Mesothelial cell of epicardium (in vitro differentiated cells): ENCODE data around the gene RAD52. TPM values are rescaled to one million over a fixed set of nuclear protein-coding genes. Genes with fewer than 3 reads are reported as not detected.
A peak's percentile ranks its signal among the peaks of the same experiment; 100 is the strongest.

Source experiments
- DNase-seq, 2 experiments: peaks; one replicate each; pipeline ENCODE4 v3.0.0; 2021; ENCODE audit warnings: low spot score in 2 of 2; ENCODE audit not compliant: unreplicated experiment in 2 of 2
- H3K27ac Mint-ChIP-seq: 2 replicates; pipeline ENCODE4 v1.8.0; 2021; ENCODE audit warnings: mixed read lengths
- H3K27me3 Mint-ChIP-seq: 2 replicates; pipeline ENCODE4 v1.8.0; 2021; ENCODE audit warnings: low read depth, mixed read lengths
- H3K36me3 Mint-ChIP-seq: 2 replicates; pipeline ENCODE4 v1.8.0; 2021; ENCODE audit warnings: mixed read lengths
- H3K4me1 Mint-ChIP-seq: 2 replicates; pipeline ENCODE4 v1.8.0; 2021; ENCODE audit warnings: mixed read lengths
- H3K4me3 Mint-ChIP-seq: 2 replicates; pipeline ENCODE4 v1.8.0; 2021; ENCODE audit warnings: mild to moderate bottlenecking, moderate library complexity, mixed read lengths
- H3K9me3 Mint-ChIP-seq: 2 replicates; pipeline ENCODE4 v1.8.0; 2021; ENCODE audit warnings: mixed read lengths
- CTCF ChIP-seq: fragments of 200-600 bp; sonication (generic); IDR thresholded peaks from one replicate; pipeline ENCODE4 v1.5.0; 2021; ENCODE audit warnings: antibody characterized with exemption; ENCODE audit not compliant: unreplicated experiment
- total RNA-seq: library from RNA; stranded (reverse); gene quantifications from 3 replicates; pipeline ENCODE4 v1.2.1, GENCODE V29; 2021

The RAD52 gene
- total RNA-seq, 1 donor from 2014 or later, result 21.6 TPM

- H3K27me3 Mint-ChIP-seq, result no peaks in the 10 kb centered on the region
- TF ChIP-seq CTCF, result no peak
- H3K9me3 Mint-ChIP-seq, result no peaks in the 10 kb centered on the region
- H3K27ac Mint-ChIP-seq, result no peak overlapping the region
- DNase-seq, result no peak
- no peak overlapping the region for H3K4me3 Mint-ChIP-seq
- H3K36me3 Mint-ChIP-seq, result no peaks in the 10 kb centered on the region
- H3K4me1 Mint-ChIP-seq, result peaks cover 2% of the 10 kb centered on the region
These were observed 9.2 kb upstream of the RAD52 start for GRCh38 chr12:958588-959123.

GRCh38 chr12:955939-956338 is 6.4 kb upstream of the RAD52 start:
- H3K9me3 Mint-ChIP-seq, result no peaks in the 10 kb centered on the region
- H3K36me3 Mint-ChIP-seq, result no peaks in the 10 kb centered on the region
- no peak for TF ChIP-seq CTCF
- H3K4me3 Mint-ChIP-seq, result no peak overlapping the region
- H3K27me3 Mint-ChIP-seq, result no peaks in the 10 kb centered on the region
- no peaks in the 10 kb centered on the region for H3K4me1 Mint-ChIP-seq
- H3K27ac Mint-ChIP-seq, result no peak overlapping the region
- DNase-seq, result no peak

- no peak for TF ChIP-seq CTCF
- no peaks in the 10 kb centered on the region for H3K4me1 Mint-ChIP-seq
- no peak overlapping the region for H3K27ac Mint-ChIP-seq
- H3K4me3 Mint-ChIP-seq, result no peak overlapping the region
- no peaks in the 10 kb centered on the region for H3K27me3 Mint-ChIP-seq
- DNase-seq, result no peak
- no peaks in the 10 kb centered on the region for H3K36me3 Mint-ChIP-seq
- no peaks in the 10 kb centered on the region for H3K9me3 Mint-ChIP-seq
These were observed 5.2 kb upstream of the RAD52 start for GRCh38 chr12:954741-955140.

GRCh38 chr12:953776-954175 is 4.3 kb upstream of the RAD52 start:
- H3K4me1 Mint-ChIP-seq, result peaks cover 4% of the 10 kb centered on the region
- TF ChIP-seq CTCF, result no peak
- H3K36me3 Mint-ChIP-seq, result no peaks in the 10 kb centered on the region
- H3K4me3 Mint-ChIP-seq, result no peak overlapping the region
- no peak overlapping the region for H3K27ac Mint-ChIP-seq
- no peaks in the 10 kb centered on the region for H3K9me3 Mint-ChIP-seq
- no peaks in the 10 kb centered on the region for H3K27me3 Mint-ChIP-seq
- no peak for DNase-seq

GRCh38 chr12:951176-951575 is 1.7 kb upstream of the RAD52 start:
- Mint-ChIP-seq H3K36me3 (peaks cover 4% of the 10 kb centered on the region), H3K9me3 (no peaks in the 10 kb centered on the region), H3K27ac (no peak overlapping the region), H3K4me3 (peak overlapping the region; percentile 13), H3K4me1 (peaks cover 12% of the 10 kb centered on the region), H3K27me3 (no peaks in the 10 kb centered on the region)
- no peak for TF ChIP-seq CTCF
- DNase-seq, result no peak

- peaks cover 12% of the 10 kb centered on the region for H3K4me1 Mint-ChIP-seq
- H3K27ac Mint-ChIP-seq, result peak overlapping the region; percentile 52
- H3K36me3 Mint-ChIP-seq, result peaks cover 6% of the 10 kb centered on the region
- no peak for TF ChIP-seq CTCF
- no peaks in the 10 kb centered on the region for H3K9me3 Mint-ChIP-seq
- DNase-seq, result no peak
- H3K27me3 Mint-ChIP-seq, result no peaks in the 10 kb centered on the region
- H3K4me3 Mint-ChIP-seq, result peak overlapping the region; percentile 92
These were observed 1.3 kb downstream of the RAD52 start for GRCh38 chr12:948238-948637.
